ENCODE results near the gene HOMEZ.

HOMEZ gene

GRCh38 chr14:23319746-23320583 is 34.0 kb upstream of the HOMEZ start:
- no peak for DNase-seq (ENCODE audit: low read depth)
- peak overlapping the region; percentile 50 for H3K4me3 ChIP-seq (ENCODE audit: low read depth, low read length)
- TF ChIP-seq CTCF (IDR thresholded peaks at IDR 0.05; ENCODE audit: low read depth, low read length, missing control alignments): no peak

GRCh38 chr14:23316300-23316699 is 30.4 kb upstream of the HOMEZ start:
- DNase-seq (ENCODE audit: low read depth): no peak
- H3K4me3 ChIP-seq (ENCODE audit: low read depth, low read length): no peak overlapping the region
- no peak for TF ChIP-seq CTCF (IDR thresholded peaks at IDR 0.05; ENCODE audit: low read depth, low read length, missing control alignments)

GRCh38 chr14:23310546-23310945 is 24.6 kb upstream of the HOMEZ start:
- DNase-seq (ENCODE audit: low read depth): no peak
- no peak for TF ChIP-seq CTCF (IDR thresholded peaks at IDR 0.05; ENCODE audit: low read depth, low read length, missing control alignments)
- no peak overlapping the region for H3K4me3 ChIP-seq (ENCODE audit: low read depth, low read length)

- no peak for DNase-seq (ENCODE audit: low read depth)
- TF ChIP-seq CTCF (IDR thresholded peaks at IDR 0.05; ENCODE audit: low read depth, low read length, missing control alignments): no peak
- H3K4me3 ChIP-seq (ENCODE audit: low read depth, low read length): no peak overlapping the region
Measured at GRCh38 chr14:23308721-23309445, 23.0 kb upstream of the HOMEZ start.

- peak overlapping the region; percentile 87 for H3K4me3 ChIP-seq (ENCODE audit: low read depth, low read length)
- no peak for TF ChIP-seq CTCF (IDR thresholded peaks at IDR 0.05; ENCODE audit: low read depth, low read length, missing control alignments)
- DNase-seq (ENCODE audit: low read depth): no peak
Measured at GRCh38 chr14:23307687-23308644, 22.0 kb upstream of the HOMEZ start.

- H3K4me3 ChIP-seq (ENCODE audit: low read depth, low read length): peak overlapping the region; percentile 87
- TF ChIP-seq CTCF (IDR thresholded peaks at IDR 0.05; ENCODE audit: low read depth, low read length, missing control alignments): no peak
- no peak for DNase-seq (ENCODE audit: low read depth)
Measured at GRCh38 chr14:23307146-23307530, 21.2 kb upstream of the HOMEZ start.
